OCI-LY7 (cell line): ENCODE measurements around the gene KAZN. TPM values are rescaled to one million over a fixed set of nuclear protein-coding genes. Genes with fewer than 3 reads are reported as not detected.

ENCODE experiments used
- BruUV-seq: library from RNA; stranded (reverse); fragments of 400-500 nt; replicated peaks from 2 replicates; lab custom pipeline; 2021; lab: Mats Ljungman, UMichigan
- CTCF ChIA-PET: fragments of 300-600 bp; sonication (Branson Sonifier 250); formaldehyde crosslinking; loops from one replicate; lab custom pipeline; 2022; ENCODE audit warnings: antibody characterized with exemption; ENCODE audit not compliant: unreplicated experiment; lab: Charles Lee
- POLR2A ChIA-PET: fragments of 300-600 bp; sonication (Branson Sonifier 250); formaldehyde crosslinking; loops from one replicate; lab custom pipeline; 2022; ENCODE audit warnings: antibody characterized with exemption; lab: Charles Lee
- DNase-seq: peaks from one replicate; pipeline ENCODE4 v3.0.0-alpha.2; 2015; ENCODE audit warnings: low spot score
- H2AFZ ChIP-seq: fragments of 200-600 bp; sonication (generic), shearing (Covaris generic); 2 replicates; pipeline ENCODE4 v1.6.1; 2014; ENCODE audit warnings: mild to moderate bottlenecking, antibody characterized with exemption, low read length, moderate library complexity
- H3K27ac ChIP-seq: fragments of 200-600 bp; sonication (generic); 2 replicates; pipeline ENCODE4 v1.5.1; 2014; ENCODE audit warnings: mixed run types, low read depth, mild to moderate bottlenecking, moderate library complexity, low read length, inconsistent platforms; ENCODE audit not compliant: poor library complexity, severe bottlenecking
- H3K36me3 ChIP-seq: fragments of 200-600 bp; sonication (generic); 2 replicates; pipeline ENCODE4 v1.6.1; 2014; ENCODE audit warnings: mild to moderate bottlenecking, antibody characterized with exemption, low read length, moderate library complexity, mixed read lengths; ENCODE audit not compliant: insufficient read depth
- H3K4me1 ChIP-seq: fragments of 200-600 bp; sonication (generic); 2 replicates; pipeline ENCODE4 v1.5.1; 2014; ENCODE audit warnings: mild to moderate bottlenecking, low read length; ENCODE audit not compliant: insufficient read depth, poor library complexity, severe bottlenecking
- H3K4me2 ChIP-seq: fragments of 200-600 bp; sonication (generic); 2 replicates; pipeline ENCODE4 v1.6.1; 2014; ENCODE audit warnings: mild to moderate bottlenecking, low read length
- H3K4me3 ChIP-seq: fragments of 200-600 bp; sonication (generic); 2 replicates; pipeline ENCODE4 v1.5.1; 2014; ENCODE audit warnings: mild to moderate bottlenecking, low read depth, low read length; ENCODE audit not compliant: poor library complexity, severe bottlenecking
- H3K79me2 ChIP-seq: fragments of 200-600 bp; sonication (generic); 2 replicates; pipeline ENCODE4 v1.6.1; 2016; ENCODE audit warnings: low read depth, mild to moderate bottlenecking, low read length, moderate library complexity, mixed read lengths; ENCODE audit not compliant: insufficient read depth
- H3K9me2 ChIP-seq: fragments of 200-600 bp; sonication (generic); 2 replicates; pipeline ENCODE4 v1.6.1; 2016; ENCODE audit warnings: mild to moderate bottlenecking, low read length, mixed read lengths; ENCODE audit not compliant: insufficient read depth
- H3K9me3 ChIP-seq: fragments of 200-600 bp; sonication (generic); 2 replicates; pipeline ENCODE4 v1.6.1; 2014; ENCODE audit warnings: mild to moderate bottlenecking, mixed run types, low read length, mixed read lengths
- H4K20me1 ChIP-seq: fragments of 200-600 bp; sonication (generic); 2 replicates; pipeline ENCODE4 v1.6.1; 2014; ENCODE audit warnings: mild to moderate bottlenecking, antibody characterized with exemption, low read length, moderate library complexity, mixed read lengths; ENCODE audit not compliant: insufficient read depth
- EZH2phosphoT487 ChIP-seq: fragments of 200-600 bp; sonication (generic); IDR thresholded peaks from 2 replicates; pipeline ENCODE4 v1.6.1; 2018; ENCODE audit warnings: low read depth, borderline replicate concordance, mild to moderate bottlenecking, mixed run types, antibody characterized with exemption, low read length, moderate library complexity, mixed read lengths
- intact Hi-C: fragments of 100-400 bp; cut with micrococcal nuclease; formaldehyde crosslinking; loops from one replicate; pipeline ENCODE4 v1.10.0; 2022; ENCODE audit not compliant: unreplicated experiment
- total RNA-seq, 2 experiments: library from RNA; depleted of rRNA in 1 of 2; stranded (reverse); fragments of >200 nt in 1 of 2; shearing (Covaris generic) in 1 of 2; gene quantifications; 2 replicates each; pipeline ENCODE4 v1.2.3, GENCODE V29; 2014 to 2022
- TF ChIP-seq, protein P1 (sequence below): fragments of 200-600 bp; sonication (generic); conservative IDR thresholded peaks from 2 replicates; pipeline ENCODE4 v1.5.1; 2014; ENCODE audit warnings: mild to moderate bottlenecking, antibody characterized with exemption, low read length, moderate library complexity, mixed read lengths

Gene KAZN
- total RNA-seq, 2 experiments from 2014 or later, result 0.40 to 2.4 TPM

DNA sequence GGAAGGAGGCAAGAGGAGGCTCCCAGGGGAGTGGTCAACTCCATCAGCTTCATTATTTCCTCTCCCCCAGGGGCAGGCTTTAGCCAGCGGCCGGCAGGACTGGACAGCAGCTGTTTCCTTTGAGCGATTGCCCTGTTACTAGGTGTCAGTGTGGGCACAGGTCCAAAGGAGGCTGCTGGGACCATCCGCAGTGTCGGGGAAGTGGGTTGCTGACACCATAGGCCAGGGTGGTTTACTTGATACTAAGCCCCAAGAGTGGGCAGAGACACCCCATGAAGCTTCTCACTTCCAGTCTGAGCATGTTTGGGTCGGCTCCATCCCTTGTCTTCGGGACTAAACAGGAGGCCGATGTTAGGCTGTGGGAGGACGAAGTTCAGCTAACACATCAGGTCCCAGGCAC is 63.6 kb downstream of the KAZN start:
- ChIA-PET POLR2A (interaction anchor here (0.6 to 1.0 kb wide), 2 partner anchors 10 to 12 kb away, joined by 4 read pairs; no protein-coding TSS in a partner anchor), CTCF (interaction anchor here (0.6 to 0.9 kb wide), 2 partner anchors 10 to 455 kb away, joined by 3 read pairs; no protein-coding TSS in a partner anchor)
- Histone ChIP-seq H3K4me3 (no peak overlapping the region), H3K9me3 (peaks cover 5% of the 10 kb centered on the region; the same call in 1 of the 2 replicates), H3K79me2 (no peaks in the 10 kb centered on the region), H3K9me2 (no peaks in the 10 kb centered on the region), H3K4me2 (no peak overlapping the region), H4K20me1 (no peaks in the 10 kb centered on the region), H3K4me1 (peaks cover 25% of the 10 kb centered on the region), H3K27ac (no peak overlapping the region), H2AFZ (no peak overlapping the region), H3K36me3 (no peaks in the 10 kb centered on the region)
- BruUV-seq, result no TSS peak
- TF ChIP-seq, protein P1, sequence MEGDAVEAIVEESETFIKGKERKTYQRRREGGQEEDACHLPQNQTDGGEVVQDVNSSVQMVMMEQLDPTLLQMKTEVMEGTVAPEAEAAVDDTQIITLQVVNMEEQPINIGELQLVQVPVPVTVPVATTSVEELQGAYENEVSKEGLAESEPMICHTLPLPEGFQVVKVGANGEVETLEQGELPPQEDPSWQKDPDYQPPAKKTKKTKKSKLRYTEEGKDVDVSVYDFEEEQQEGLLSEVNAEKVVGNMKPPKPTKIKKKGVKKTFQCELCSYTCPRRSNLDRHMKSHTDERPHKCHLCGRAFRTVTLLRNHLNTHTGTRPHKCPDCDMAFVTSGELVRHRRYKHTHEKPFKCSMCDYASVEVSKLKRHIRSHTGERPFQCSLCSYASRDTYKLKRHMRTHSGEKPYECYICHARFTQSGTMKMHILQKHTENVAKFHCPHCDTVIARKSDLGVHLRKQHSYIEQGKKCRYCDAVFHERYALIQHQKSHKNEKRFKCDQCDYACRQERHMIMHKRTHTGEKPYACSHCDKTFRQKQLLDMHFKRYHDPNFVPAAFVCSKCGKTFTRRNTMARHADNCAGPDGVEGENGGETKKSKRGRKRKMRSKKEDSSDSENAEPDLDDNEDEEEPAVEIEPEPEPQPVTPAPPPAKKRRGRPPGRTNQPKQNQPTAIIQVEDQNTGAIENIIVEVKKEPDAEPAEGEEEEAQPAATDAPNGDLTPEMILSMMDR, result no peak
- TF ChIP-seq EZH2phosphoT487, result no peak
- DNase-seq, result no peak
- intact Hi-C loops, result no loop called here

DNA sequence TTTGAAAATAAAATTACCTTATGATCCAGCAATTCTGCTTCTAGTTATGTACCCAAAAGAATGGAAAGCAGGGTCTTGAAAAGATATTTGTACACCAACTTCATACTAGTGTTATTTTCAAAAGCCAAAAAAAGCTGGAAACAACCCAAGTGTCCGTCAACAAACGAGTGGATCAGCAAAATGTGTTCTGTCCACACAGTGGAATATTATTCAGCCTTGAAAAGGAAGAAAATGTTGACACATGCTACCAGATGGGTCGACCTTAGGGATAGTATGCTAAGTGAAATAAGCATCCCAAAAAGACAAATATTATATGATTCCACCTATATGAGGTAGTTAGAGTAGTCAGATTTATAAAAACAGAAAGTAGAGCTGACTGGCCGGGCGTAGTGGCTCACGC is 65.3 kb downstream of the KAZN start:
- no peak for DNase-seq
- ChIA-PET POLR2A (interaction anchor here (0.7 kb wide), 1 partner anchor 1227 kb away, joined by 3 read pairs; no protein-coding TSS in a partner anchor), CTCF (no interaction called here)
- no TSS peak for BruUV-seq
- Histone ChIP-seq H3K27ac (no peak overlapping the region), H3K4me2 (no peak overlapping the region), H4K20me1 (no peaks in the 10 kb centered on the region), H3K9me3 (peaks cover 5% of the 10 kb centered on the region; the same call in 1 of the 2 replicates), H3K79me2 (no peaks in the 10 kb centered on the region), H3K36me3 (no peaks in the 10 kb centered on the region), H2AFZ (no peak overlapping the region), H3K4me3 (no peak overlapping the region), H3K9me2 (no peaks in the 10 kb centered on the region), H3K4me1 (peaks cover 41% of the 10 kb centered on the region)
- intact Hi-C loops, result no loop called here
- no peak for TF ChIP-seq EZH2phosphoT487
- TF ChIP-seq, protein P1, result no peak

DNA sequence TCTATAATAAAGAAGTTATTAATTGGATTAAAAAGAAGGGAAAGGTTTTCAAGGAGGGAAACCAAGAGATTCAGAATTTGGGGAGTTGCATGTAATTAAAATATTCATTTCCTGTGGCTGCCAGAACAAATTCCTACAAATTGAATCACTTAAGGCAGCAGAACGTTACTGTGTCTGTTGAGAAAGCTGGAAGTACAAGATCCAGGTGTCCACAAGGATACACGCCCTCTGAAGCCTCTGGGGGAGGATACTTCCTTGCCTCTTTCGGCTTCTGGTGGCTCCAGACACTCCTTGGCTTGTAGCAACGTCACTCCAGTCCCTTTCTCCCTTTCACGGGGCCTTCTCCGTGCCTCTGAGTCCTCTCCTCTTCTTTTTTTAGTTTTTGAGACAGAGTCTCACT is 67.9 kb downstream of the KAZN start:
- ChIA-PET CTCF (no interaction called here), POLR2A (no interaction called here)
- DNase-seq, result no peak
- TF ChIP-seq EZH2phosphoT487, result no peak
- TF ChIP-seq, protein P1, result no peak
- no peak overlapping the region for H3K27ac ChIP-seq
- H3K79me2 ChIP-seq, result no peaks in the 10 kb centered on the region
- intact Hi-C loops, result no loop called here
- H3K4me1 ChIP-seq, result peaks cover 58% of the 10 kb centered on the region
- no peak overlapping the region for H3K4me2 ChIP-seq
- H3K36me3 ChIP-seq, result no peaks in the 10 kb centered on the region
- H2AFZ ChIP-seq, result no peak overlapping the region
- H3K9me2 ChIP-seq, result no peaks in the 10 kb centered on the region
- BruUV-seq, result no TSS peak
- peaks cover 5% of the 10 kb centered on the region; the same call in 1 of the 2 replicates for H3K9me3 ChIP-seq
- H3K4me3 ChIP-seq, result no peak overlapping the region
- H4K20me1 ChIP-seq, result no peaks in the 10 kb centered on the region
